ENCODE measurements around the gene SPATS2L.

The SPATS2L gene

DNA sequence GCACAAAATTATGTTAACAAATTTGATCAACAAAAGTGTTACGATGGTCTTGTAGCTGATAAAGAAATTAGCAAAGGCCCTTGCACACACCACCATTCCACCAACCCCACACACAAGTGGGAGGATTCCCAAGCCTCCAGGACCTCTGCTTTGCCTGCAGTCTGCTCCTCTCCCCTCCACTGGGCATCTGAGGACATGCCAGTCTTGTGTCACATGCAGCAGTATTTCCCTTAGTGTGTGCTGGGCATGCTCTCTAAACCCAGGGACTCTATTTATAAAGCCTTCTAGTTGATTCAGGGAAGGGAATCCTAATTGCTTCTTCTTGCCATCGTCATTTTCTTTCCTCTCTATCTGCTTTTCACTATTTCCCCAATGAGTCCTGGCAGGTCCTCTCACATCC lies 150.1 kb downstream of the SPATS2L start:
- Histone ChIP-seq H3K36me3 (ENCODE audit: low read length) (no peaks in the 10 kb centered on the region), H3K9me3 (ENCODE audit: insufficient read depth, low read length) (no peaks in the 10 kb centered on the region), H3K9ac (ENCODE audit: low read length) (no peak overlapping the region), H3F3A (ENCODE audit: insufficient read depth) (no peaks in the 10 kb centered on the region), H2AFZ (ENCODE audit: low read depth, low read length, severe bottlenecking) (no peak overlapping the region), H3K27me3 (ENCODE audit: low read length) (no peaks in the 10 kb centered on the region), H3K4me3 (ENCODE audit: insufficient read depth, low read length, poor library complexity, severe bottlenecking) (no peak overlapping the region), H4K20me1 (ENCODE audit: low read depth, low read length) (no peaks in the 10 kb centered on the region), H3K4me2 (ENCODE audit: low read depth, low read length, poor library complexity, severe bottlenecking) (no peak overlapping the region), H3K27ac (ENCODE audit: low read depth, low read length) (no peak overlapping the region), H3K9me2 (replicated peaks; ENCODE audit: insufficient read depth, low read length) (no peaks in the 10 kb centered on the region), H3K79me2 (ENCODE audit: insufficient read depth, low read length) (no peaks in the 10 kb centered on the region)
- TF ChIP-seq EZH2phosphoT487 (conservative IDR thresholded peaks at IDR 0.05; ENCODE audit: low read length), result no peak

DNA sequence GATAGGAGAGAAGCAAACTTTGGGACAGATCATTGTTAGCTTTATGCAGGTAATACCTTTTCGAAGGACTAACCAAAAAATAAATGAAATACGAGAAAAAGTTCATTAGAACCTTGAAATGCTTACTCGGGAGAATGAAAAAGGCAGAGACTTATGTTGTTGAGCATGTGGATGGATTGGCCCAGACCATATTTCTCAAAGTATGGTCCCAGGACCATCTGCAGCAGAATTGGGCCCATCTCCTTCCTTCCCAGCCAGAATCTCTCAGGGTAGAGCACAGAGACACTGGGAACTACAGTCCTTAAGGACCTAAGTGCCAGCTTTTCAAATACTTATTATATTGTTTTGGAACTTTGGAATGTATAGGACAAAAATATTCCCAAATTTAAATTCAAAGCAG lies 152.6 kb downstream of the SPATS2L start:
- Histone ChIP-seq H3K9me2 (replicated peaks; ENCODE audit: insufficient read depth, low read length) (no peaks in the 10 kb centered on the region), H3K27me3 (ENCODE audit: low read length) (no peaks in the 10 kb centered on the region), H3K4me3 (ENCODE audit: insufficient read depth, low read length, poor library complexity, severe bottlenecking) (no peak overlapping the region), H3K27ac (ENCODE audit: low read depth, low read length) (no peak overlapping the region), H3K4me2 (ENCODE audit: low read depth, low read length, poor library complexity, severe bottlenecking) (no peak overlapping the region), H3K79me2 (ENCODE audit: insufficient read depth, low read length) (no peaks in the 10 kb centered on the region), H3K36me3 (ENCODE audit: low read length) (no peaks in the 10 kb centered on the region), H3K9ac (ENCODE audit: low read length) (no peak overlapping the region), H4K20me1 (ENCODE audit: low read depth, low read length) (no peaks in the 10 kb centered on the region), H3F3A (ENCODE audit: insufficient read depth) (no peaks in the 10 kb centered on the region), H2AFZ (ENCODE audit: low read depth, low read length, severe bottlenecking) (no peak overlapping the region), H3K9me3 (ENCODE audit: insufficient read depth, low read length) (no peaks in the 10 kb centered on the region)
- no peak for TF ChIP-seq EZH2phosphoT487 (conservative IDR thresholded peaks at IDR 0.05; ENCODE audit: low read length)
- TF ChIP-seq, protein P1, sequence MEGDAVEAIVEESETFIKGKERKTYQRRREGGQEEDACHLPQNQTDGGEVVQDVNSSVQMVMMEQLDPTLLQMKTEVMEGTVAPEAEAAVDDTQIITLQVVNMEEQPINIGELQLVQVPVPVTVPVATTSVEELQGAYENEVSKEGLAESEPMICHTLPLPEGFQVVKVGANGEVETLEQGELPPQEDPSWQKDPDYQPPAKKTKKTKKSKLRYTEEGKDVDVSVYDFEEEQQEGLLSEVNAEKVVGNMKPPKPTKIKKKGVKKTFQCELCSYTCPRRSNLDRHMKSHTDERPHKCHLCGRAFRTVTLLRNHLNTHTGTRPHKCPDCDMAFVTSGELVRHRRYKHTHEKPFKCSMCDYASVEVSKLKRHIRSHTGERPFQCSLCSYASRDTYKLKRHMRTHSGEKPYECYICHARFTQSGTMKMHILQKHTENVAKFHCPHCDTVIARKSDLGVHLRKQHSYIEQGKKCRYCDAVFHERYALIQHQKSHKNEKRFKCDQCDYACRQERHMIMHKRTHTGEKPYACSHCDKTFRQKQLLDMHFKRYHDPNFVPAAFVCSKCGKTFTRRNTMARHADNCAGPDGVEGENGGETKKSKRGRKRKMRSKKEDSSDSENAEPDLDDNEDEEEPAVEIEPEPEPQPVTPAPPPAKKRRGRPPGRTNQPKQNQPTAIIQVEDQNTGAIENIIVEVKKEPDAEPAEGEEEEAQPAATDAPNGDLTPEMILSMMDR (IDR thresholded peaks at IDR 0.05; ENCODE audit: insufficient read depth, low read length, poor library complexity, severe bottlenecking), result no peak

GRCh38 chr2:200461846-200462710 lies 155.6 kb downstream of the SPATS2L start:
- Histone ChIP-seq H3K36me3 (ENCODE audit: low read length) (no peaks in the 10 kb centered on the region), H2AFZ (ENCODE audit: low read depth, low read length, severe bottlenecking) (no peak overlapping the region), H3K79me2 (ENCODE audit: insufficient read depth, low read length) (no peaks in the 10 kb centered on the region), H3K27ac (ENCODE audit: low read depth, low read length) (no peak overlapping the region), H3K9me3 (ENCODE audit: insufficient read depth, low read length) (no peaks in the 10 kb centered on the region), H3K9me2 (replicated peaks; ENCODE audit: insufficient read depth, low read length) (no peaks in the 10 kb centered on the region), H3K9ac (ENCODE audit: low read length) (no peak overlapping the region), H3K4me2 (ENCODE audit: low read depth, low read length, poor library complexity, severe bottlenecking) (no peak overlapping the region), H3F3A (ENCODE audit: insufficient read depth) (no peaks in the 10 kb centered on the region), H3K4me3 (ENCODE audit: insufficient read depth, low read length, poor library complexity, severe bottlenecking) (no peak overlapping the region), H3K27me3 (ENCODE audit: low read length) (no peaks in the 10 kb centered on the region), H4K20me1 (ENCODE audit: low read depth, low read length) (no peaks in the 10 kb centered on the region)
- TF ChIP-seq EZH2phosphoT487 (conservative IDR thresholded peaks at IDR 0.05; ENCODE audit: low read length), result no peak
- TF ChIP-seq, protein P1 (IDR thresholded peaks at IDR 0.05; ENCODE audit: insufficient read depth, low read length, poor library complexity, severe bottlenecking), result no peak

DNA sequence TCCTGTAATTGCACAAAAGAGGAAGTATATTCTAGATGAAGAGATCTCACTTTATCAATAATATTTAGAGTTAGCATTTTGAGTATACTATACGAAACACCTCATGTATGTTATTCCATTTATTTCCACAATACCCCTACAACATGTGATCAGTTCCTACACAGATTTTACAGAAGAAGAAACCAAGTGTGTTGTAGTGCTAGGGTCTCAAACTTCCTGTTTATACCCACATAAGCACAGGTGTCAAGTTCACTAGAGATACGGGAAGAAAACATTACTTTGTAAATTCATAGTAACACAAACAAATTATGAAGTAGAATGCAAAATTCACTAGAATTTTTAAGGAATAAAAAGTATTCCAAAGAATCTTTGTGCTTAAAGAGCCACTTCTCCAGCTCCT lies 157.0 kb downstream of the SPATS2L start:
- no peak overlapping the region for H2AFZ ChIP-seq (ENCODE audit: low read depth, low read length, severe bottlenecking)
- no peak overlapping the region for H3K9ac ChIP-seq (ENCODE audit: low read length)
- H4K20me1 ChIP-seq (ENCODE audit: low read depth, low read length), result no peaks in the 10 kb centered on the region
- H3K9me3 ChIP-seq (ENCODE audit: insufficient read depth, low read length), result no peaks in the 10 kb centered on the region
- H3K4me2 ChIP-seq (ENCODE audit: low read depth, low read length, poor library complexity, severe bottlenecking), result no peak overlapping the region
- H3K4me3 ChIP-seq (ENCODE audit: insufficient read depth, low read length, poor library complexity, severe bottlenecking), result no peak overlapping the region
- TF ChIP-seq, protein P1 (IDR thresholded peaks at IDR 0.05; ENCODE audit: insufficient read depth, low read length, poor library complexity, severe bottlenecking), result no peak
- no peak for TF ChIP-seq EZH2phosphoT487 (conservative IDR thresholded peaks at IDR 0.05; ENCODE audit: low read length)
- H3K27ac ChIP-seq (ENCODE audit: low read depth, low read length), result no peak overlapping the region
- H3K36me3 ChIP-seq (ENCODE audit: low read length), result no peaks in the 10 kb centered on the region
- H3K79me2 ChIP-seq (ENCODE audit: insufficient read depth, low read length), result no peaks in the 10 kb centered on the region
- no peaks in the 10 kb centered on the region for H3K9me2 ChIP-seq (replicated peaks; ENCODE audit: insufficient read depth, low read length)
- no peaks in the 10 kb centered on the region for H3K27me3 ChIP-seq (ENCODE audit: low read length)
- H3F3A ChIP-seq (ENCODE audit: insufficient read depth), result no peaks in the 10 kb centered on the region
